K562 (cell line): Measurements from ENCODE around the gene BBX. TPM values are rescaled to one million over a fixed set of nuclear protein-coding genes. Genes with fewer than 3 reads are reported as not detected.

Source experiments
- ATAC-seq: fragments of 200-7000 bp; cut with Tn5 transposase; 3 replicates; pipeline ENCODE4 v1.9.1; 2020; ENCODE audit warnings: moderate library complexity
- BruUV-seq: library from RNA; stranded (reverse); fragments of 400-500 nt; replicated peaks from 2 replicates; lab custom pipeline; 2021; lab: Mats Ljungman, UMichigan
- CTCF ChIA-PET: fragments of 300-600 bp; formaldehyde crosslinking; extraction: SDS; loops from one replicate; lab custom pipeline; 2021; ENCODE audit warnings: low intra/inter-chr PET ratio; lab: Yijun Ruan, JAX
- POLR2A ChIA-PET: fragments of 300-600, 350-650 bp; sonication (Branson Sonifier 250); formaldehyde crosslinking; extraction: SDS; loops from one replicate; lab custom pipeline; 2021; ENCODE audit warnings: antibody characterized with exemption, inconsistent platforms; lab: Yijun Ruan, JAX
- DNase-seq, 4 experiments: peaks; one replicate each; pipeline versions ENCODE4 v3.0.0 to v3.0.0-alpha.2; 2011 to 2018; ENCODE audit warnings: low spot score in 3 of 4, mixed read lengths in 3 of 4; ENCODE audit errors: extremely low read depth in 1 of 4
- FAIRE-seq: peaks from 2 replicates; lab custom pipeline; 2011; peaks lifted over from hg19 to GRCh38; lab: Jason Lieb, UNC
- H2AFZ ChIP-seq: 2 replicates; pipeline ENCODE4 v1.6.0; 2011; ENCODE audit warnings: low read depth, low read length, control low read depth, inconsistent platforms
- H3K27ac ChIP-seq: fragments of 200-600 bp; 3 replicates; pipeline ENCODE4 v1.8.0; 2011; ENCODE audit warnings: low read depth, mild to moderate bottlenecking, control low read depth, inconsistent platforms, low read length, moderate library complexity, mixed read lengths; ENCODE audit errors: extremely low read depth
- H3K27me3 ChIP-seq, 2 experiments: fragments of 300-600 bp in 1 of 2; 2 replicates in 1 of 2; 3 replicates in 1 of 2; pipeline versions ENCODE4 v1.6.0 to v1.8.0; 2011; ENCODE audit warnings: inconsistent platforms in 2 of 2, low read length in 2 of 2, mild to moderate bottlenecking in 1 of 2, mixed read lengths in 1 of 2, moderate library complexity in 1 of 2; ENCODE audit not compliant: control insufficient read depth in 2 of 2, insufficient read depth in 2 of 2
- H3K36me3 ChIP-seq: fragments of 300-600 bp; 3 replicates; pipeline ENCODE4 v1.8.0; 2011; ENCODE audit warnings: mild to moderate bottlenecking, low read length, inconsistent platforms; ENCODE audit not compliant: control insufficient read depth, insufficient read depth
- H3K4me1 ChIP-seq, 2 experiments: fragments of 200-600 bp in 1 of 2; replicated peaks in 1 of 2; 2 replicates in 1 of 2; 3 replicates in 1 of 2; pipeline versions ENCODE4 v1.5.1 to v1.8.0; 2011; ENCODE audit warnings: inconsistent platforms in 2 of 2, low read length in 2 of 2, mild to moderate bottlenecking in 1 of 2, mixed read lengths in 1 of 2, moderate library complexity in 1 of 2; ENCODE audit not compliant: control insufficient read depth in 2 of 2, insufficient read depth in 2 of 2
- H3K4me2 ChIP-seq: 2 replicates; pipeline ENCODE4 v1.6.1; 2011; ENCODE audit warnings: low read length, control low read depth, inconsistent platforms, mixed read lengths; ENCODE audit not compliant: insufficient read depth
- H3K4me3 ChIP-seq: fragments of 200-600 bp; sonication (generic), shearing (Covaris generic); 2 replicates; pipeline ENCODE4 v1.5.1; 2016; ENCODE audit warnings: control low read depth, inconsistent platforms
- H3K79me2 ChIP-seq: fragments of 200-600 bp; 3 replicates; pipeline ENCODE4 v1.8.0; 2011; ENCODE audit warnings: low read length, inconsistent platforms; ENCODE audit not compliant: control insufficient read depth, insufficient read depth
- H3K9ac ChIP-seq, 2 experiments: 2 replicates each; pipeline versions ENCODE4 v1.6.0 to v1.6.1; 2011; ENCODE audit warnings: low read depth in 2 of 2, low read length in 2 of 2, control low read depth in 1 of 2, inconsistent platforms in 1 of 2, mild to moderate bottlenecking in 1 of 2, mixed read lengths in 1 of 2; ENCODE audit not compliant: insufficient read depth in 1 of 2
- H3K9me1 ChIP-seq: one replicate; pipeline ENCODE4 v1.6.0; 2011; ENCODE audit warnings: inconsistent platforms, mild to moderate bottlenecking, low read length, moderate library complexity; ENCODE audit not compliant: control insufficient read depth, insufficient read depth
- H3K9me3 ChIP-seq: replicated peaks from 2 replicates; pipeline ENCODE4 v1.5.1; 2011; ENCODE audit warnings: low read depth, low read length, inconsistent platforms; ENCODE audit not compliant: control insufficient read depth, insufficient read depth
- H4K20me1 ChIP-seq: replicated peaks from 2 replicates; pipeline ENCODE4 v1.6.1; 2011; ENCODE audit warnings: low read length, inconsistent platforms, mixed read lengths; ENCODE audit not compliant: control insufficient read depth, insufficient read depth
- CBFA2T3 ChIP-seq: fragments of 450-650 bp; IDR thresholded peaks from 2 replicates; pipeline ENCODE4 v1.6.1; 2017
- COPS2 ChIP-seq: fragments of 450-650 bp; conservative IDR thresholded peaks from 2 replicates; pipeline ENCODE4 v1.6.1; 2016; ENCODE audit warnings: mild to moderate bottlenecking, moderate library complexity
- FOXM1 ChIP-seq, 2 experiments: fragments of 450-650 bp in 1 of 2; sonication (generic) in 1 of 2; formaldehyde crosslinking in 1 of 2; IDR thresholded peaks; 2 replicates each; pipeline versions ENCODE4 v1.6.1 to v1.9.0; 2017 to 2022; ENCODE audit warnings: low read depth in 2 of 2, mild to moderate bottlenecking in 2 of 2, missing genetic modification reagents in 1 of 2, moderate library complexity in 1 of 2
- FUS ChIP-seq: fragments of 200-400 bp; formaldehyde crosslinking; optimal IDR thresholded peaks from 2 replicates; pipeline ENCODE3; 2017; ENCODE audit warnings: low read depth, low read length
- HNRNPL ChIP-seq: fragments of 200-400 bp; formaldehyde crosslinking; IDR thresholded peaks from 2 replicates; pipeline ENCODE4 v1.6.1; 2017; ENCODE audit warnings: low read depth, mild to moderate bottlenecking, low read length
- NCOA2 ChIP-seq, 2 experiments: fragments of 450-650 bp; IDR thresholded peaks; 2 replicates each; pipeline ENCODE4 v1.6.1; 2018; ENCODE audit warnings: mild to moderate bottlenecking in 2 of 2, moderate library complexity in 1 of 2; ENCODE audit not compliant: partially characterized antibody in 2 of 2
- NONO ChIP-seq, 2 experiments: fragments of 200-400 bp in 1 of 2; fragments of 450-650 bp in 1 of 2; formaldehyde crosslinking in 1 of 2; IDR thresholded peaks; 2 replicates each; pipeline ENCODE4 v1.6.1; 2017; ENCODE audit warnings: low read depth in 2 of 2, mild to moderate bottlenecking in 2 of 2, moderate library complexity in 2 of 2, low read length in 1 of 2
- POLR2AphosphoS2 ChIP-seq: IDR thresholded peaks from 2 replicates; pipeline ENCODE4 v1.6.1; 2012; ENCODE audit warnings: low read length, improper control_type of control experiment
- TAL1 ChIP-seq: fragments of 450-650 bp; IDR thresholded peaks from 2 replicates; pipeline ENCODE4 v1.6.1; 2016; ENCODE audit warnings: mild to moderate bottlenecking
- ZNF175 ChIP-seq: fragments of 200-800 bp; sonication (Bioruptor generic); IDR thresholded peaks from 2 replicates; pipeline ENCODE4 v1.6.1; 2016; ENCODE audit warnings: low read depth, mild to moderate bottlenecking, missing genetic modification characterization, missing compliant biosample characterization
- WGBS: fragments of 100-300 bp; shearing (Covaris generic); methylation state at CpG from one replicate; pipeline ENCODE4 v1.1.6; 2016; ENCODE audit warnings: low coverage, mixed read lengths; ENCODE audit not compliant: insufficient coverage; ENCODE audit errors: missing lambda C conversion rate; 5-methylcytosine and 5-hydroxymethylcytosine counted together
- in situ Hi-C: fragments of 300-500 bp; cut with MboI; formaldehyde crosslinking; loops from 4 replicates; pipeline ENCODE4 v1.15.0; 2018; ENCODE audit warnings: inconsistent platforms, mixed read lengths
- intact Hi-C: fragments of 100-400 bp; cut with micrococcal nuclease; formaldehyde crosslinking; loops from 2 replicates; pipeline ENCODE4 v1.14.2; 2022
- polyA plus RNA-seq, 8 experiments: library from polyadenylated mRNA; depleted of rRNA in 4 of 8; stranded (reverse) in 5 of 8; unstranded in 3 of 8; fragments of >200 nt; fragmentation: Nextera tagmentation in 2 of 8; fragmentation: Illumina TruSeq in 1 of 8; extraction: Ambion mirVana in 2 of 8; extraction: Trizol in 1 of 8; gene quantifications; 2 replicates each; pipeline versions ENCODE4 v1.2.1 to v1.2.3, GENCODE V29; 2011 to 2014; ENCODE audit warnings: inconsistent platforms in 1 of 8, missing spikeins in 1 of 8
- total RNA-seq, 7 experiments: library from RNA; depleted of rRNA in 6 of 7; stranded (reverse); fragments of >200 nt in 6 of 7; fragmentation: Illumina TruSeq in 2 of 7; extraction: Trizol in 2 of 7; gene quantifications; 2 replicates each; pipeline versions ENCODE4 v1.2.1 to v1.2.3, GENCODE V29; 2011 to 2021; ENCODE audit warnings: low replicate concordance in 1 of 7
- TF ChIP-seq, protein P1 (sequence below): sonication (generic); formaldehyde crosslinking; IDR thresholded peaks from 2 replicates; pipeline ENCODE4 v1.8.0; 2023; ENCODE audit warnings: mild to moderate bottlenecking, missing genetic modification reagents
- TF ChIP-seq, protein P2 (sequence below): fragments of 450-650 bp; IDR thresholded peaks from 2 replicates; pipeline ENCODE4 v1.6.1; 2017; ENCODE audit warnings: antibody characterized with exemption, mild to moderate bottlenecking

BBX gene
- total and polyA plus RNA-seq, 9 of the 15 experiments (the other 6 are each of a cell fraction or from before 2014, with no cell fraction given): 4.9 to 19.5 (median 11.8) TPM

GRCh38 chr3:107822308-107822707, 299.5 kb downstream of the BBX start:
- no peak overlapping the region for H2AFZ ChIP-seq
- in situ Hi-C loops: no loop called here
- no peak overlapping the region for H3K4me2 ChIP-seq
- DNase-seq (no peak), FAIRE-seq (no peak), ATAC-seq (peak; percentile 35; the same call in 1 of the 3 replicates)
- intact Hi-C loops: no loop called here
- H3K9me3 ChIP-seq: no peaks in the 10 kb centered on the region
- no peak overlapping the region for H3K4me3 ChIP-seq
- BruUV-seq: no TSS peak
- WGBS: 0% methylated on average over 4 of the region's 4 CpGs
- H3K36me3 ChIP-seq: no peaks in the 10 kb centered on the region
- no peaks in the 10 kb centered on the region for H3K79me2 ChIP-seq
- no peak overlapping the region for H3K27ac ChIP-seq
- POLR2A ChIA-PET: no interaction called here
- no peaks in the 10 kb centered on the region for H3K9me1 ChIP-seq
- CTCF ChIA-PET: no interaction called here
- peaks cover 4% of the 10 kb centered on the region in 2 experiments; a peak in 3 of 5 replicates for H3K27me3 ChIP-seq
- no peaks in the 10 kb centered on the region for H3K4me1 ChIP-seq
- no peak overlapping the region for H3K9ac ChIP-seq
- no peaks in the 10 kb centered on the region for H4K20me1 ChIP-seq
- TF ChIP-seq NONO (IDR thresholded peaks at IDR 0.05; ENCODE audit: low read depth in 2 of 2, low read length in 1 of 2): no peak
- TF ChIP-seq, protein P1, sequence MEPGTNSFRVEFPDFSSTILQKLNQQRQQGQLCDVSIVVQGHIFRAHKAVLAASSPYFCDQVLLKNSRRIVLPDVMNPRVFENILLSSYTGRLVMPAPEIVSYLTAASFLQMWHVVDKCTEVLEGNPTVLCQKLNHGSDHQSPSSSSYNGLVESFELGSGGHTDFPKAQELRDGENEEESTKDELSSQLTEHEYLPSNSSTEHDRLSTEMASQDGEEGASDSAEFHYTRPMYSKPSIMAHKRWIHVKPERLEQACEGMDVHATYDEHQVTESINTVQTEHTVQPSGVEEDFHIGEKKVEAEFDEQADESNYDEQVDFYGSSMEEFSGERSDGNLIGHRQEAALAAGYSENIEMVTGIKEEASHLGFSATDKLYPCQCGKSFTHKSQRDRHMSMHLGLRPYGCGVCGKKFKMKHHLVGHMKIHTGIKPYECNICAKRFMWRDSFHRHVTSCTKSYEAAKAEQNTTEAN (CRISPR knock-in tag): no peak
- TF ChIP-seq ZNF175 (CRISPR knock-in tag): no peak
- TF ChIP-seq HNRNPL: no peak
- peak; percentile 38; the same call in 1 of the 2 replicates for TF ChIP-seq TAL1
- no peak for TF ChIP-seq COPS2
- peak; percentile 47; the same call in 1 of the 2 replicates for TF ChIP-seq CBFA2T3
- no peak for TF ChIP-seq NCOA2 (IDR thresholded peaks at IDR 0.05; ENCODE audit: partially characterized antibody in 2 of 2)
- TF ChIP-seq POLR2AphosphoS2: no peak
- TF ChIP-seq, protein P2, sequence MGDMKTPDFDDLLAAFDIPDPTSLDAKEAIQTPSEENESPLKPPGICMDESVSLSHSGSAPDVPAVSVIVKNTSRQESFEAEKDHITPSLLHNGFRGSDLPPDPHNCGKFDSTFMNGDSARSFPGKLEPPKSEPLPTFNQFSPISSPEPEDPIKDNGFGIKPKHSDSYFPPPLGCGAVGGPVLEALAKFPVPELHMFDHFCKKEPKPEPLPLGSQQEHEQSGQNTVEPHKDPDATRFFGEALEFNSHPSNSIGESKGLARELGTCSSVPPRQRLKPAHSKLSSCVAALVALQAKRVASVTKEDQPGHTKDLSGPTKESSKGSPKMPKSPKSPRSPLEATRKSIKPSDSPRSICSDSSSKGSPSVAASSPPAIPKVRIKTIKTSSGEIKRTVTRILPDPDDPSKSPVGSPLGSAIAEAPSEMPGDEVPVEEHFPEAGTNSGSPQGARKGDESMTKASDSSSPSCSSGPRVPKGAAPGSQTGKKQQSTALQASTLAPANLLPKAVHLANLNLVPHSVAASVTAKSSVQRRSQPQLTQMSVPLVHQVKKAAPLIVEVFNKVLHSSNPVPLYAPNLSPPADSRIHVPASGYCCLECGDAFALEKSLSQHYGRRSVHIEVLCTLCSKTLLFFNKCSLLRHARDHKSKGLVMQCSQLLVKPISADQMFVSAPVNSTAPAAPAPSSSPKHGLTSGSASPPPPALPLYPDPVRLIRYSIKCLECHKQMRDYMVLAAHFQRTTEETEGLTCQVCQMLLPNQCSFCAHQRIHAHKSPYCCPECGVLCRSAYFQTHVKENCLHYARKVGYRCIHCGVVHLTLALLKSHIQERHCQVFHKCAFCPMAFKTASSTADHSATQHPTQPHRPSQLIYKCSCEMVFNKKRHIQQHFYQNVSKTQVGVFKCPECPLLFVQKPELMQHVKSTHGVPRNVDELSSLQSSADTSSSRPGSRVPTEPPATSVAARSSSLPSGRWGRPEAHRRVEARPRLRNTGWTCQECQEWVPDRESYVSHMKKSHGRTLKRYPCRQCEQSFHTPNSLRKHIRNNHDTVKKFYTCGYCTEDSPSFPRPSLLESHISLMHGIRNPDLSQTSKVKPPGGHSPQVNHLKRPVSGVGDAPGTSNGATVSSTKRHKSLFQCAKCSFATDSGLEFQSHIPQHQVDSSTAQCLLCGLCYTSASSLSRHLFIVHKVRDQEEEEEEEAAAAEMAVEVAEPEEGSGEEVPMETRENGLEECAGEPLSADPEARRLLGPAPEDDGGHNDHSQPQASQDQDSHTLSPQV: no peak
- no peak for TF ChIP-seq FOXM1 (IDR thresholded peaks at IDR 0.05; ENCODE audit: low read depth)
- no peak for TF ChIP-seq FOXM1 (CRISPR knock-in tag; IDR thresholded peaks at IDR 0.05; ENCODE audit: low read depth)
- TF ChIP-seq FUS: no peak
